HG03442 (cell line): Measurements from ENCODE around the gene PDE3A.

Experiments
- ATAC-seq: cut with Tn5 transposase; IDR thresholded peaks from one replicate; pipeline ENCODE4 v1.9.1; 2021; ENCODE audit warnings: mild to moderate bottlenecking, moderate library complexity; ENCODE audit not compliant: unreplicated experiment

The PDE3A gene

DNA sequence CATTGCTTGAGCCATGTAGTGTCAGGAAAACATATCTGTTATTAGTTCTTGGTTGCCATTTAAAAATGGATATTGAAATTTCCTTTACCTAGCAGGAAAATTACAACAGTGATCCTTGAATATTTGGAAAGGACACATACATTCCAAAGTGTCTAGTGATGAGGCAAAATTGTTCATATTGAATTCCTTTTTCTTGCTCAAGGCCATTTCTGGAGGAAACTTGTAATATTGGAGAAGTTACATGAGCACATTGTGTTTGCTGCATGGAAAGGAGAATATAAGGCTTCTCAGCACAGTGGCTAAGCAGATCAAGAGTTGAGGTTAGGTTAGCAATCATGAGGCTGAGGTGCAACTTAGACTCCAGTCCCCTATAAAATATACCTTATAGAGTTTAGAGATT is 121.9 kb downstream of the PDE3A start:
- ATAC-seq = no peak

DNA sequence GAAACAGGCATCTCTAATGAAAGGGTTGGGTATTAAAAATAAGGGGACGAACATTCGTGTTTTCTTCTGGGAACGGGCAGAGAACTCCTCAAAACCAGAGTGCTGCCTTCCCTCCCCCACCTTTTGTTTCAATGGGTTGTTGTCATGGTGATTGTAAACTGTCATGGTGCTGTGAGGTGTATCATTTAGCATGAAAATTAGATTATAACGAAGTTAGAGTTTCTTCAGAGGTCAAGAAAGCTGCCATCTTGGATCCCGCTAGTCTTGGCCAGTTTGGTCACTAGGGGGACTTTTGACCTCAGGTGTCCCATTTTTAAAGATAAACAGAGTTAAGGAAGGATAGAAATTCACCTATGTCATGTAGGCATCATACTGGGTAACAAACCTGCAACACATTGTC is 123.0 kb downstream of the PDE3A start:
- ATAC-seq = no peak

DNA sequence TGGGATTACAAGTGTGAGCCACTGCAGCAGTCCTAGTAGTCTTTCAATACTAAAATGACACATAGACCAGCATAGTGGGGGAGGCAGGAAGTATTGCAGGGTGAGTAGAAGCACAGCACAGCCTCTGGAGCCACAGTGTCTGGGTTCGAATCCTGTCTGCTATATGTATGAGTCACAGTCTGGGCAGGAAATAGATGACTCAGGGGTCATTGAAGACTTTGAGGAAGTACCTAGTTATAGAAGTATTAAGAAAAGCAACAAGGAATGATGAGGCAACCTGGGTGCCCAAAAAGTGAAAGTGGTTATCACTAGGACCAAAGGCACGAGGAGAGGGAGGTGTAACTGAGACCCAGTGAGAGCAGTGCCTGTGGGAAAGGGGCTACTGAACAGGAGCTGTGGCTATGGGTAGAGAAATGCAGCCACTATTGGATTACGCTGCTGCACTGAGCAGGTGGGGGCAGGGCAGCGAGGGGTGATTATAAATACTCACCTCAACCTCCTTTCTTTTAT is 124.0 kb downstream of the PDE3A start:
- peak; percentile 70 for ATAC-seq

GRCh38 chr12:20493934-20494333 is 125.6 kb downstream of the PDE3A start:
- no peak for ATAC-seq

GRCh38 chr12:20494851-20495250 is 126.5 kb downstream of the PDE3A start:
- no peak for ATAC-seq

DNA sequence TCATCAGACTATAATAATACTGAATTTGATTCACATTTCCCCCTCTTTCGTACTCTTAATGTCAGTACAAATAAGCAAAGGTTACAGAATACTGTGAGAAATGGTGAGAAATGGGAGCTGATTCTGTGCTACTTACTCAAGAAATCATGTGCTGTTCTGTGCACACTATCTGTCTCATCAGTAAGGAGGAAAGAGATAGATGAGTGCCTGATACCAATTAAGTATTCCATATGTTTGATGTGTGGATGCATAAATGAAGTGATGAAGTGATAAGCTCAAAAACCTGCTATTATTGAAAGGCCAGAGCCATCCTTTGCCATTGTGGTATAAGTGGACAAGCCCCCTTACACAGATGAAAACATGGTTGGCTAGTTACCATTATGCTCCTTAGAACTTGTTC is 127.7 kb downstream of the PDE3A start:
- ATAC-seq = no peak

DNA sequence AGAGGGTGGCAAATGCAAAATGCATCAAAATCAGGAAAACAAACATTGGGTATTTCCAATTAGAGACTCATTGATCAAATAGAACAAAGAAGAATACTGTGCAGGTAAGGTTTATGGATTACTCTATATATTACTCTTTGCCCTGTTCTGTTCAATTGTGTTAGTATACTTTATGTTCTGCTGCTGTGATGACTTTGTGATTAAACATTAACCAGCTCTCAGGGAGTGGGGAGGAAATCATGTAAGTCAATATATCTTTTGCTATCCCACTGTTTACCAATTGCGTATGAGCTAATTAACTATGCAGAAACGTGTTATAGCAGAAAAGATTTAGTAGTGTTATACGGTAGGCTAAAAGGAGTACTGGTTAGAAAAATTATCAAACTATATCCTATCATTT is 129.4 kb downstream of the PDE3A start:
- ATAC-seq = no peak

- no peak for ATAC-seq
Observed at GRCh38 chr12:20501958-20502357, 133.6 kb downstream of the PDE3A start.

DNA sequence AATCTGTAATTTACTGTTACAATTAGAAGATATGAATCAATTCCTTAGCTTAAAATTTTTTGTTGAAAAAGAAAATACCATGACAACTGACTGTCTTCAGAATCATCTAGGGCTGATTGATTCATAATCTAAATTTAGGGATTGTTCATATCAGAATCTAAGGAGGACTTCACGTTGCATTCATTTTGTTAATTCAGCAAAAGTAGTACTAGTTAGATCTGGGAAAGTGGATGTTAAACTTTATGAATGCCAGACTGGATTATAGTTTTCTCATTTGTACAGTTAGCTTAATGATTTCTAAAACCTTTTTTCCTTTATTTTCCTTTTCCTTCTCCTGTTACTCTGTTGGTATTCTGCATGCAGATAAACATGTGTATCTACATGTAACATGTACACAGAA is 135.5 kb downstream of the PDE3A start:
- no peak for ATAC-seq

DNA sequence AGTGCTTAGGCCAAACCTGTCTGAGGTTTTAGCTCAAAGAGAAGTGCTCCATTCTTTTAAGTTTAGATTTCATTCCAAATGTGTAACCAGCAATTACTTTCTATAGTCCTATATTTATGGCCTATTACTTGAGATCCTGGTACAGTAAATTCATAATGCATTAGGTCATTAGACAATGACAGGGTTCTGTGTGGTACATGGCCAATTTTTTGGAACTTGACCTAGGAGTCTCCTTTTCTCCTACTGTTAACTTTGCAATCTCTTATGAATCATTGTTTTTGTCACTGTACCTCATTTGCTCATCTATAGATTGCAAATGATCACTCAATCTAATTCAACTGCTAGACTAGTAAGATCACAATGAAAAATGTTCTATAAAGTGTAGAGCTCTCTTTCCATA is 136.7 kb downstream of the PDE3A start:
- no peak for ATAC-seq

GRCh38 chr12:20507056-20507455 is 138.7 kb downstream of the PDE3A start:
- ATAC-seq = no peak

- no peak for ATAC-seq
Observed at GRCh38 chr12:20507711-20508110, 139.4 kb downstream of the PDE3A start.

DNA sequence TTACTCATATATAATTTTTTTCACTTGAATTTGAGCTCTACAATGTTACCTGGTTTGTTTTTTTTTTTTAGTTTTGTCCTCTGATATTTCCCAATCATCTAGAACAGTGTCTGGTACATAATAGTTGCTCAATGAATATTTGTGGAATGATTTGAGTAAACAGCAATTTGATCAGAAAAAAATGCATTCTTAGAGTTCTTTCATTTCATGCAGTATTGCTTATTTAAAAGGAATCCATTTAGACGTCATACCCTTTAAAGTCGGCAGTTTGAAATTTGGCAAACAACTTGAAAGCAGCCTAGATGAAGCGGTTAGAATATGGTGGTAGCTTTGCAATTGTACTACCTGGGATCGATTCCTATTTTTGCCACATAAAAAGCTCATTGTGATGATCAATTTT is 140.0 kb downstream of the PDE3A start:
- ATAC-seq = no peak

DNA sequence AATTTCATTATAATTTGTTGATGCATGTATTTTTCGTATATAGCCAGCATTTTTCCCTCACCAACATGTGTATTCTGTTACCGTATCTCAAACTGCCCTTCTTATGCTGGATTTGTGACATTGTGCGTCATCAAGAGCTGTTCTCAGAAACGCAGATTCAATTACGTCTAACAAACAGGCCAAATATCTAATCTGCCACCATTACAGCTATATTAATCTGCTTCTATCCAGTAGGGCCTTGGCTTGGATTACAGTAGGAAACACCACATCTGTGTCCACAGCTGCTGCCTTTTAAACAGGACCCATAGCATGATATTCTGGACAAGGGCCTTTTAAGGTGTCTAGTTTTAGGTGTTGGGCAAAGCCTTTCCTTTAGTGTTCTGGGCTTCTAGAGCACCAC is 140.6 kb downstream of the PDE3A start:
- no peak for ATAC-seq

GRCh38 chr12:20510811-20511210 is 142.5 kb downstream of the PDE3A start:
- no peak for ATAC-seq

DNA sequence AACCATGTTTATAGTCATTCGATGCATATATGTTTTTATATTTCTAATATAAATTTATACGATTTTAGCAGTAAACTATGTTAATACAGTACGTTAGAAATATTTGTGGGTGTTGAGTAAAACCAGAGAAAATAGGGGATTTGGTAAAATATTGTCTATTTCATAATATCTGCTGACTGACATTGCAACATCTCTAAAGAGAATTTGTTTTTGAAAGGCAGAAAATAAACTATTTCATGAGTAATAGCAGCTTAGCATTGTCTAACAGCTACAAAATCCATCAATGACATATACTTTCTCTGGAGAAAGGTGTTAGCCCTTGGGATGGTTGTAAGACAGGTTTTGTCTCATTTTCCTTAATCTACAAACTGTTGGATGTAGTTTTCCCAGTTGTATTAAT is 144.9 kb downstream of the PDE3A start:
- ATAC-seq = no peak

DNA sequence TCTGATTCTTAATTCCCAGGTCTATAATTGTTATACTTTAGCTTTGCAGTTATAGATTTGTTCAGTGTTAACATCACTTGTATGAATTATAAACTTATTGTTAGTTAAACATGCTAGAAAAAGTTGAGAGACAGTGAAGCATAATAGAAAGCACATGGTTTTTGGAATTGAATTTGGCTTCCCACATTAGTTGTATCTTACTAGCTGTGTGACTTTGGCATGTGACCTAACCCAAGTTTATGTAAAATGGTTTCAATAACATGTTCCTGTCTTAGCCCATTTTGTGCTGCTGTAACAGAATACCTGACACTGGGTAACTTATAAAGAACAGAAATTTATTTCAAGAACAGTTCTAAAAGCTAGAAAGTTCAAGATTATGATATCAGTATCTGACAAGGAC is 146.3 kb downstream of the PDE3A start:
- no peak for ATAC-seq

DNA sequence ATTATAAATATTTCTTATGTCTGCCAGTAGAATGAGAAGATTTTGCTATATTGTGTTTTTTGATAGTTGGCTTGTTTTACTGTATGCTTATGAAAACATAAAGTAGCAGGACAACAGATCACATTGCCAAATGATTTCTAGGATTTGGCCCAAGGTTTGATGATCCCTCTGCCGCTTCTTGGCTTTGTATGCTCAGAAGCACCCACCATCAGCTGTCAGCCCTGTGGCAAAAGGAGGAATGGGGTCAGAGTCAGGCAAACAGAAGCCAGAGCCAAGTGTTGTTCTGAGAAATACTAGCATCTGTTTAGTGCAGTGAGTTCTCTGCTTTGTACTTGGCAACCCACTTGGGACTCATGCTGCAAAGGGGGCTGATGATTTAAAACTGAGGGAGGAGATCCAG is 152.2 kb downstream of the PDE3A start:
- ATAC-seq = no peak

GRCh38 chr12:20523658-20524057 is 155.3 kb downstream of the PDE3A start:
- ATAC-seq = no peak

DNA sequence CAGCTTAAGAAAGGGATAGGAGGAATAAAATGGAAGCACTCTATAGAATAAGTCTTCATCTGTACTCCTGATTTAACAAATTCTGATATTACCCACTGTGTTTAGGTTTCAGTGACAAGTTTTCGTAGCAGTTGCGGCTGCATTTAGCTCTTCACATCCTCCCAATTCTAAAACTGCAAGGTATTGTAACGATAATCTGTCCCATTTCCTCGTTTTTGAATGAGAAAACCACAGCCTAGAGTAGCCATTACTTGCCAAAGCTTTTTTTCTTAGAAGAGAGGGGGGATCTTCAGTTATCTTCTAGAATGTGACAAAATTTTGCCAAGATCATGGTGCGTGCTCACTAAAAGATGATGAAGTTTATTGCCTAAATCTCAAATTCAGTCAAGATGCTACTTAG is 155.8 kb downstream of the PDE3A start:
- ATAC-seq = no peak

DNA sequence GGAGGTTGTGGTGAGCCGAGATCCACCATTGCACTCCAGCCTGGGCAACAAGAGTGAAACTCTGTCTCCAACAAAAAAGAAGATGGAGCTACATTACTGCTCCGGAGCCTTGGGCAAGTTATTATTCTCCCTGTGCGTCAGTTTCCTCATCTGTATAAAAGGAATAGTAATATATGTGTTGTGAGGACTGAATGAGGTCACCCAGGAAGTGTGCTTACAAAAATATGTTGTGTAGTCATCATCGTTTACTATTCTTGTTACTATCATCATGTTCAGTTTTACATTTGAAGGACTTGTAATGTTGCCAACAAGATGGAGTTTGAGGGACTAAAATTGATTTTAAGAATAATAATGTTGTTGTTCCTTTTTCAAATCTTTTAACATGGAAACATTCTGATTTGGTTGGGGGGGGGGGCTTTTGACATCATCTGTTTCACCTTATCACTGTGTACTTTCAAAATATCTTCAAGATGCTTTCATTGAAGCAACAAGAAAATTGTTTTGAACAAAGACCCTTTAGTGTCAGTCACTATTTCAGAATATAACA is 156.8 kb downstream of the PDE3A start:
- ATAC-seq = no peak

DNA sequence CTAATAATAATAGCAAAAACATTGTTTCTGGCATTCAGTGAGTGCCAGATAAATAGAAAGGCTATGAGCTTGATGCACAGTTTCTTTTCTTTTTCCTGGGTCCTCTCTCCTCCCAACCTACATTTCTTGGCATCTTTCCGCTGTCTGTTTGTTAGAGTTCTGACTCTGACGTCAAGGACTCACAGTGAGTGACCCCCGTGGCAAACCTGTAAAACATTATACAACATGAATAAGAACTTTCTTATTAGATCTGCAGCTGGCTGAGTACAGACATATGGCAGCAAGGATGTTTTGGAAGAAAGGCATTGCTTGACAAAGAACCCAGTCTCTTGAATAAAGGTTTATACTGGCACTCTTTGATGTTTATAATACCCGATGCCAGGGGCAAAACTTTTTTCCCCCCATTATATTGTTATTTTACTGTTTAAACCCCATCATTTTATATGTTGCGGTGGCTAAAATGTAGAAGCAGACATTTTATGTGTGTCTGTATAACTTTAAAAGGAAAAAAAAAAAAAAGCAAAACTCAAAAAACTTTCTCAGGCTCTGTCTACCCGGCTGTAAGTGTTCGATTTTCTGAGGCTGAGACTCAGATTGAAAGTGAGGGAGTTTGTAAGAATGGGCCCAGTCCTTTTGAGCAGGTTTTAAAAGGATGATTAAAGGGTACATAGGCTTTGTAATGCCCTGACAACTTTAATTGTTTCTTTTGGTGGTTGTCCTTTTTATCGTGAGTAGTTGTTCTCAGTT is 159.3 kb downstream of the PDE3A start:
- ATAC-seq = no peak

- ATAC-seq = no peak
Observed at GRCh38 chr12:20528208-20528607, 159.9 kb downstream of the PDE3A start.
